HL-60 (cell line): Measurements from ENCODE around the gene GPHN.

Experiments used
- DNase-seq, 2 experiments: peaks; one replicate each; pipeline ENCODE4 v3.0.0-alpha.2; 2010 to 2020; ENCODE audit warnings: low read depth in 1 of 2, low spot score in 1 of 2
- H3K27ac ChIP-seq: fragments of 250-450 bp; sonication (Bioruptor Pico); replicated peaks from 2 replicates; pipeline ENCODE4 v1.5.1; 2020; ENCODE audit warnings: mild to moderate bottlenecking, moderate library complexity
- H3K27me3 ChIP-seq: fragments of 250-450 bp; sonication (Bioruptor Pico); 2 replicates; pipeline ENCODE4 v1.5.1; 2021; ENCODE audit warnings: mild to moderate bottlenecking, moderate library complexity; ENCODE audit not compliant: insufficient read depth, poor library complexity, severe bottlenecking
- H3K4me3 ChIP-seq: replicated peaks from 2 replicates; pipeline ENCODE4 v1.5.1; 2011; ENCODE audit warnings: mild to moderate bottlenecking, control low read depth, low read length; ENCODE audit not compliant: insufficient read depth
- GABPA ChIP-seq: IDR thresholded peaks from 2 replicates; pipeline ENCODE4 v1.6.1; 2012; ENCODE audit warnings: low read depth
- POLR2AphosphoS5 ChIP-seq: IDR thresholded peaks from 2 replicates; pipeline ENCODE4 v1.6.1; 2012; ENCODE audit warnings: low read depth
- SPI1 ChIP-seq: IDR thresholded peaks from 2 replicates; pipeline ENCODE4 v1.6.1; 2012; ENCODE audit warnings: low read depth, mild to moderate bottlenecking, borderline replicate concordance
- TF ChIP-seq, protein P1 (sequence below): IDR thresholded peaks from one replicate; pipeline ENCODE4 v1.5.1; 2011; ENCODE audit warnings: low read length, control low read depth, inconsistent platforms; ENCODE audit not compliant: insufficient read depth
- TF ChIP-seq, protein P2 (sequence below): IDR thresholded peaks from 2 replicates; pipeline ENCODE4 v1.6.1; 2012; ENCODE audit warnings: low read depth; ENCODE audit not compliant: insufficient replicate concordance

The GPHN gene

GRCh38 chr14:66857867-66858266 is 349.9 kb downstream of the GPHN start:
- TF ChIP-seq, protein P1, sequence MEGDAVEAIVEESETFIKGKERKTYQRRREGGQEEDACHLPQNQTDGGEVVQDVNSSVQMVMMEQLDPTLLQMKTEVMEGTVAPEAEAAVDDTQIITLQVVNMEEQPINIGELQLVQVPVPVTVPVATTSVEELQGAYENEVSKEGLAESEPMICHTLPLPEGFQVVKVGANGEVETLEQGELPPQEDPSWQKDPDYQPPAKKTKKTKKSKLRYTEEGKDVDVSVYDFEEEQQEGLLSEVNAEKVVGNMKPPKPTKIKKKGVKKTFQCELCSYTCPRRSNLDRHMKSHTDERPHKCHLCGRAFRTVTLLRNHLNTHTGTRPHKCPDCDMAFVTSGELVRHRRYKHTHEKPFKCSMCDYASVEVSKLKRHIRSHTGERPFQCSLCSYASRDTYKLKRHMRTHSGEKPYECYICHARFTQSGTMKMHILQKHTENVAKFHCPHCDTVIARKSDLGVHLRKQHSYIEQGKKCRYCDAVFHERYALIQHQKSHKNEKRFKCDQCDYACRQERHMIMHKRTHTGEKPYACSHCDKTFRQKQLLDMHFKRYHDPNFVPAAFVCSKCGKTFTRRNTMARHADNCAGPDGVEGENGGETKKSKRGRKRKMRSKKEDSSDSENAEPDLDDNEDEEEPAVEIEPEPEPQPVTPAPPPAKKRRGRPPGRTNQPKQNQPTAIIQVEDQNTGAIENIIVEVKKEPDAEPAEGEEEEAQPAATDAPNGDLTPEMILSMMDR = no peak
- TF ChIP-seq POLR2AphosphoS5 (no peak), SPI1 (no peak), GABPA (no peak)
- TF ChIP-seq, protein P2, sequence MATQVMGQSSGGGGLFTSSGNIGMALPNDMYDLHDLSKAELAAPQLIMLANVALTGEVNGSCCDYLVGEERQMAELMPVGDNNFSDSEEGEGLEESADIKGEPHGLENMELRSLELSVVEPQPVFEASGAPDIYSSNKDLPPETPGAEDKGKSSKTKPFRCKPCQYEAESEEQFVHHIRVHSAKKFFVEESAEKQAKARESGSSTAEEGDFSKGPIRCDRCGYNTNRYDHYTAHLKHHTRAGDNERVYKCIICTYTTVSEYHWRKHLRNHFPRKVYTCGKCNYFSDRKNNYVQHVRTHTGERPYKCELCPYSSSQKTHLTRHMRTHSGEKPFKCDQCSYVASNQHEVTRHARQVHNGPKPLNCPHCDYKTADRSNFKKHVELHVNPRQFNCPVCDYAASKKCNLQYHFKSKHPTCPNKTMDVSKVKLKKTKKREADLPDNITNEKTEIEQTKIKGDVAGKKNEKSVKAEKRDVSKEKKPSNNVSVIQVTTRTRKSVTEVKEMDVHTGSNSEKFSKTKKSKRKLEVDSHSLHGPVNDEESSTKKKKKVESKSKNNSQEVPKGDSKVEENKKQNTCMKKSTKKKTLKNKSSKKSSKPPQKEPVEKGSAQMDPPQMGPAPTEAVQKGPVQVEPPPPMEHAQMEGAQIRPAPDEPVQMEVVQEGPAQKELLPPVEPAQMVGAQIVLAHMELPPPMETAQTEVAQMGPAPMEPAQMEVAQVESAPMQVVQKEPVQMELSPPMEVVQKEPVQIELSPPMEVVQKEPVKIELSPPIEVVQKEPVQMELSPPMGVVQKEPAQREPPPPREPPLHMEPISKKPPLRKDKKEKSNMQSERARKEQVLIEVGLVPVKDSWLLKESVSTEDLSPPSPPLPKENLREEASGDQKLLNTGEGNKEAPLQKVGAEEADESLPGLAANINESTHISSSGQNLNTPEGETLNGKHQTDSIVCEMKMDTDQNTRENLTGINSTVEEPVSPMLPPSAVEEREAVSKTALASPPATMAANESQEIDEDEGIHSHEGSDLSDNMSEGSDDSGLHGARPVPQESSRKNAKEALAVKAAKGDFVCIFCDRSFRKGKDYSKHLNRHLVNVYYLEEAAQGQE = no peak
- Histone ChIP-seq H3K27ac (no peak overlapping the region), H3K4me3 (no peak overlapping the region), H3K27me3 (no peaks in the 10 kb centered on the region)
- no peak for DNase-seq

- TF ChIP-seq SPI1 (no peak), GABPA (no peak), POLR2AphosphoS5 (no peak)
- TF ChIP-seq, protein P1 = no peak
- TF ChIP-seq, protein P2 = no peak
- Histone ChIP-seq H3K27me3 (no peaks in the 10 kb centered on the region), H3K4me3 (no peak overlapping the region), H3K27ac (no peak overlapping the region)
- DNase-seq = no peak
These were observed 351.2 kb downstream of the GPHN start for GRCh38 chr14:66859063-66859671.

GRCh38 chr14:66881596-66881995 is 373.6 kb downstream of the GPHN start:
- DNase-seq = no peak
- H3K27me3 ChIP-seq = no peaks in the 10 kb centered on the region
- TF ChIP-seq POLR2AphosphoS5 (no peak), GABPA (no peak), SPI1 (no peak)
- TF ChIP-seq, protein P2 = no peak
- TF ChIP-seq, protein P1 = no peak
- no peak overlapping the region for H3K27ac ChIP-seq
- no peak overlapping the region for H3K4me3 ChIP-seq
